Type B pancreatic cell (in vitro differentiated cells): Measurements from ENCODE around the gene ZMYM4. TPM values are rescaled to one million over a fixed set of nuclear protein-coding genes. Genes with fewer than 3 reads are reported as not detected.

Experiments
- DNase-seq: peaks from one replicate; pipeline ENCODE4 v3.0.0; 2021; ENCODE audit warnings: mixed read lengths; ENCODE audit not compliant: unreplicated experiment; ENCODE audit errors: extremely low spot score
- H3K27ac Mint-ChIP-seq: 2 replicates; pipeline ENCODE4 v1.8.0; 2021; ENCODE audit warnings: mild to moderate bottlenecking, mixed read lengths
- H3K27me3 Mint-ChIP-seq: 2 replicates; pipeline ENCODE4 v1.8.0; 2021; ENCODE audit warnings: mixed read lengths
- H3K36me3 Mint-ChIP-seq: 2 replicates; pipeline ENCODE4 v1.8.0; 2021; ENCODE audit warnings: mixed read lengths
- H3K4me1 Mint-ChIP-seq: one replicate; pipeline ENCODE4 v1.8.0; 2021; ENCODE audit warnings: mixed read lengths; ENCODE audit not compliant: unreplicated experiment
- H3K4me3 Mint-ChIP-seq: 2 replicates; pipeline ENCODE4 v1.8.0; 2021; ENCODE audit warnings: mild to moderate bottlenecking, mixed read lengths
- H3K9me3 Mint-ChIP-seq: 2 replicates; pipeline ENCODE4 v1.8.0; 2021; ENCODE audit warnings: mixed read lengths
- total RNA-seq: library from RNA; stranded (reverse); gene quantifications from 2 replicates; pipeline ENCODE4 v1.2.1, GENCODE V29; 2021; ENCODE audit warnings: low replicate concordance
- TF ChIP-seq, protein P1 (sequence below): fragments of 200-600 bp; sonication (generic); conservative IDR thresholded peaks from 2 replicates; pipeline ENCODE4 v1.5.0; 2021; ENCODE audit warnings: antibody characterized with exemption, mild to moderate bottlenecking

ZMYM4 gene
- total RNA-seq, 1 donor from 2014 or later = 85.4 TPM

- H3K4me3 Mint-ChIP-seq = no peak overlapping the region
- TF ChIP-seq, protein P1, sequence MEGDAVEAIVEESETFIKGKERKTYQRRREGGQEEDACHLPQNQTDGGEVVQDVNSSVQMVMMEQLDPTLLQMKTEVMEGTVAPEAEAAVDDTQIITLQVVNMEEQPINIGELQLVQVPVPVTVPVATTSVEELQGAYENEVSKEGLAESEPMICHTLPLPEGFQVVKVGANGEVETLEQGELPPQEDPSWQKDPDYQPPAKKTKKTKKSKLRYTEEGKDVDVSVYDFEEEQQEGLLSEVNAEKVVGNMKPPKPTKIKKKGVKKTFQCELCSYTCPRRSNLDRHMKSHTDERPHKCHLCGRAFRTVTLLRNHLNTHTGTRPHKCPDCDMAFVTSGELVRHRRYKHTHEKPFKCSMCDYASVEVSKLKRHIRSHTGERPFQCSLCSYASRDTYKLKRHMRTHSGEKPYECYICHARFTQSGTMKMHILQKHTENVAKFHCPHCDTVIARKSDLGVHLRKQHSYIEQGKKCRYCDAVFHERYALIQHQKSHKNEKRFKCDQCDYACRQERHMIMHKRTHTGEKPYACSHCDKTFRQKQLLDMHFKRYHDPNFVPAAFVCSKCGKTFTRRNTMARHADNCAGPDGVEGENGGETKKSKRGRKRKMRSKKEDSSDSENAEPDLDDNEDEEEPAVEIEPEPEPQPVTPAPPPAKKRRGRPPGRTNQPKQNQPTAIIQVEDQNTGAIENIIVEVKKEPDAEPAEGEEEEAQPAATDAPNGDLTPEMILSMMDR = no peak
- peaks cover 10% of the 10 kb centered on the region for H3K36me3 Mint-ChIP-seq
- no peaks in the 10 kb centered on the region for H3K27me3 Mint-ChIP-seq
- DNase-seq = no peak
- H3K9me3 Mint-ChIP-seq = peaks cover 13% of the 10 kb centered on the region
- H3K27ac Mint-ChIP-seq = no peak overlapping the region
- H3K4me1 Mint-ChIP-seq = peaks cover 25% of the 10 kb centered on the region
These were observed 2.2 kb upstream of the ZMYM4 start for GRCh38 chr1:35266306-35266705.

GRCh38 chr1:35269201-35269988 lies 886 bp downstream of the ZMYM4 start:
- H3K36me3 Mint-ChIP-seq = peaks cover 14% of the 10 kb centered on the region
- TF ChIP-seq, protein P1 = no peak
- peak overlapping the region; percentile 85 for H3K27ac Mint-ChIP-seq
- DNase-seq = no peak
- peak overlapping the region; percentile 92 for H3K4me3 Mint-ChIP-seq
- H3K9me3 Mint-ChIP-seq = peaks cover 9% of the 10 kb centered on the region
- H3K4me1 Mint-ChIP-seq = peaks cover 31% of the 10 kb centered on the region
- H3K27me3 Mint-ChIP-seq = no peaks in the 10 kb centered on the region

DNA sequence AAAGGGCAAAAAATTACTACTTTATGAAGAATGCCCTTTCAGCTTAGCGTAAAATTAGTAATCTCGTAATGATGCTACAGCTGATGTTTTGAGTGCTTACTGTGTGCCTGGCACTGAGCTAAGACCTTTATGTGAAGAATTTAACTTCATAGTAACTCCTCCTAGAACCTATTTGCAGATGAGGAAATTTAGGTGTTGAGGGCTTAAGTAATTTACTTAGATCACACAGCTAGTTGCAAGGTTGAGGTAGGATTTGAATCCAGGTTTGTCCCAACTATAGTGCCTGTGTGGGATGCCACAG lies 1.4 kb downstream of the ZMYM4 start:
- peak overlapping the region; percentile 92 for H3K4me3 Mint-ChIP-seq
- H3K36me3 Mint-ChIP-seq = peaks cover 14% of the 10 kb centered on the region
- H3K9me3 Mint-ChIP-seq = peaks cover 5% of the 10 kb centered on the region
- peak overlapping the region; percentile 85 for H3K27ac Mint-ChIP-seq
- no peak for DNase-seq
- peaks cover 25% of the 10 kb centered on the region for H3K4me1 Mint-ChIP-seq
- H3K27me3 Mint-ChIP-seq = no peaks in the 10 kb centered on the region
- TF ChIP-seq, protein P1 = no peak

DNA sequence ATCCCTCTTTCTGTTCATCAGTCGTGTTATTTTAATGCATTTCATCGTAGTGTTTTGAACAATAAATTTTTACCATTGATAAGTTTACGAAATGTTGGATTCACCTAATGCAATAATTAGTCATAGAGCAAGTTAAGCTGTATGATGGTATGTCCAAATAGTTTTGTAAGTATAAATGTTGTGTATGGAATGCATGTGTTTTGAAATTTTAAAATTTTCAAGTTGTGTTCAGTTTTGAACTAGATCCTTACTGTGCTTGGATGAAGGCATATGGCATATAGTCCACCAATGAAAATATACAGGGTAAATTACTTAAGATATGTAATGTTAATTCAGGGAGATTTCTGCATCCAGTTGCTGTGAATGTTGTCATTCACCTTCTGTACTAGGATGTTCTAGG lies 2.3 kb downstream of the ZMYM4 start:
- Mint-ChIP-seq H3K9me3 (peaks cover 5% of the 10 kb centered on the region), H3K4me3 (peak overlapping the region; percentile 66), H3K4me1 (peaks cover 23% of the 10 kb centered on the region), H3K36me3 (peaks cover 14% of the 10 kb centered on the region), H3K27ac (peak overlapping the region; percentile 16), H3K27me3 (no peaks in the 10 kb centered on the region)
- no peak for DNase-seq
- TF ChIP-seq, protein P1 = no peak

GRCh38 chr1:35274197-35274596 lies 5.7 kb downstream of the ZMYM4 start:
- no peak for DNase-seq
- no peaks in the 10 kb centered on the region for H3K9me3 Mint-ChIP-seq
- no peaks in the 10 kb centered on the region for H3K27me3 Mint-ChIP-seq
- no peak overlapping the region for H3K4me3 Mint-ChIP-seq
- TF ChIP-seq, protein P1 = no peak
- peaks cover 22% of the 10 kb centered on the region for H3K36me3 Mint-ChIP-seq
- H3K27ac Mint-ChIP-seq = no peak overlapping the region
- peaks cover 18% of the 10 kb centered on the region for H3K4me1 Mint-ChIP-seq
